Pons (tissue), 1 donor: Measurements from ENCODE around the gene NRG2.

ENCODE experiments used
- DNase-seq: peaks from one replicate; pipeline ENCODE4 v3.0.0-alpha.2; 2016; ENCODE audit warnings: low spot score

NRG2 gene

DNA sequence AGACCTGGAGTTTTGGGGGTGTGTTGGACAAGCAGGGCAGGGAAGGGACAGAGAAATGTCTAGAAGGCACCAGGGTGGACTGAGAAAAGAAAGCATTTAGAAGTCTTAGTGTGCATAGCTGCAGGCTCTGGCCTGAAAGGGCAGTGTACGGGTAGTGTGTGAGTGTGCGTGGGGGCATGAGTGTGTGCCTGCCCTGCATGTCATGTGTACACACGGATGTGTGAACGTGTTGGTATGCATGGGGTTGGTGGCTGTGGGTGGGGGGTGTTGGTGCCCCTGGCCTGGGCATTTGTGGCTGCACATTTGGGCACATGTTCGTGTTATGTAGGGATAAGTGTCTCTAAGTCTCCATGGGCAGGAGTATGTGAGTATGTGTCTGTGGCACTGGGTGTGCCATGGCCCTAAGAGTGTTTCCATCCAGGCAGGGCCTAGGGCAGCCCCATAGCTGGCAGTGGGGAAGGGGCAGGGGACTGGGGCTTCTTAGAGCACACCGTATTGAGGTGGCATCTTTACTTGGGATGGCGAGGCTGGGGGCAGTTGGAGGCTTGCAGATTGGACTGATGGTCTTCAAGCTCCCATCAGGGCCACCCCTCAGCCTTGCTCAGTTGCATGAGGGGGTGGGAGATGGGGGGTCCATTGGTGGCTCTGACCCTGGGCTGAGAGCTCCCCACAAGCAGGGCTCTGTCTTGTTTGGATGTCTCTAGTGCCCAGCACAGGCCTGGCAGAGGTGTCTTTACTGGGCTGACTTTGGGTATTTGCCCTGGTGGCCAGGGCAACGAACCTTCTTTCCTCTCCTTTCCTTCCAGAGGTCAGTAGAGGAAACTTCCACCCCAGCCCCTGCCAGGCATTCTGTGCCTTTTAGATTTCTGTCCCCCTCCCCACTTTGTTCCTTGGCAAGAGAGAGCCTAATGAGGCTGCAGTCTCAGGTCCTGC, 232.5 kb downstream of the NRG2 start:
- DNase-seq, result no peak

DNA sequence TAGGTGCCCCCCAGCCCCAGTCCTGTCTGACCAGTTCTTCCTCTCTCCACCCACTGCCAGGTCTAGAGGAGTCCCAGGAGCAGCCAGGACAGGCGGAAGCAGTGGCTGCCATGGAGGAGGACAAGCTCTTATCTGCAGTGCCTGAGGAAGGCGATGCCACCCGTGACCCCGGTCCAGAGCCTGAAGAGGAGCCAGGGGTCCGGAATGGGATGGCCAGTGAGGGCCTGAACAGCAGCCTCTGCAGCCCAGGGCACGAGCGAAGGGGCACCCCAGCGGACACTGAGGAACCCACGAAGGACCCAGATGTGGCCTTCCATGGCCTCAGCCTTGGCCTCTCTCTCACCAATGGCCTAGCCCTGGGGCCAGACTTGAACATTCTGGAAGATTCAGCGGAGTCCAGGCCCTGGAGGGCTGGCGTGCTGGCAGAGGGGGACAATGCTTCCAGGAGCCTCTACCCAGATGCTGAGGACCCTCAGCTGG, 233.7 kb downstream of the NRG2 start:
- DNase-seq, result no peak

DNA sequence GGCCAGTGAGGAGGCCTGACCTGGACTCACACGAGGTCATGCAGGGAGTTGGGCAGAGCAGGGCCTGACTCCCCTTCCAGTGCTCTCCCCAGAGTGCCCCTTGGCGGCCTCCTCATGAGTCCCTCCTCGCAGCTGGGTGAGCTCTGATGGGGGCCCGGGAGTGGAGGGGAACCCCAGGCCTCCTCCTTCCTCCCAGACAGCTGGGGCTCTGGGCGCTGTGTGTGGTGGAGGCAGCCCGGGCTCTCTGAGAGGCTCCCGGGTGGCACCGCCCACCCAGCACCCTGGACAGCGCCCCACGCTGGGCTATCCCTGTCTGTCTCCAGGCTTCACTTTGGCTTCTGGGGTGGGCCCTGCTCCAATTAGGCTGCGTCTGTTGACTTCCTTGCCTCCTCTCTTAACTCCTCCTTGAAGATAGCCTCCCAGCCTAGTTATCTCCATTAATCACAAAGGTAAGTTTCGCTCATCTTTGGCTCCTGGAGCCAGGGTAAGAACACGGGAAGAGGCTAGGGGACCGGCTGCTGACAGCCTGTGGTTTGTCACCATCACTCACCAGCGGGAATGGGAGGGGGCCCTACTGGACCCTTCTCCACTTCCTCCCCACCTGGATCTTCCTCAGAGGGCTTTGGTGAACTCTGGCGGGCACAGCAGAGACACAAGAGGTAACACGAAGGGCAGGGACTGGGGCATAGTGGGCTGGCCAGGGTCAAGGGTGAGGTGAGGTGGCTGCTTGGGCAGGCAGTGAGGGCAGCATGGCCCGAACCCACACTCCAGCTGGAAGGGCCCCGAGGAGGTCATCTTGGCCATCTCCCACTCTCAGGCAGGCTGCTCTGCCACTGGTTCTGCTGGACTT, 234.4 kb downstream of the NRG2 start:
- no peak for DNase-seq

DNA sequence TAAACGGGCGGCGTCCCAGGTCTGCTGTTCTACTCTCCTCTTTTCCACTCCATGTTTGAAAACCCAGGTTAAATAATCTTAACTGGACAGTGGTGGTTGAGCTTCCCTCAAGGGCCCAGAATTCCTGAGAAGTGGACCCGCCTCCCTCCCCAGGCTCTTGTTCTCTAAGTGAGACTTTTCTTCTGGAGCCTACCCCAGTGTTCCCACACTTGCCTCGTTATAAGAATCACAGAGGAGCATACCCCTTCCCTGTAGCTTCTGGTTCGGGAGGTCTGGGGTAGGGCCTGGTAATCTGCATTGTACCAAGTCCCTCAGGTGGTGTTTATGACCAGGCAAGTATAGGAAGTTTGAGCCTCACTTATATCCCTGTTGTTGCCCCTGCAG, 235.5 kb downstream of the NRG2 start:
- DNase-seq, result no peak

DNA sequence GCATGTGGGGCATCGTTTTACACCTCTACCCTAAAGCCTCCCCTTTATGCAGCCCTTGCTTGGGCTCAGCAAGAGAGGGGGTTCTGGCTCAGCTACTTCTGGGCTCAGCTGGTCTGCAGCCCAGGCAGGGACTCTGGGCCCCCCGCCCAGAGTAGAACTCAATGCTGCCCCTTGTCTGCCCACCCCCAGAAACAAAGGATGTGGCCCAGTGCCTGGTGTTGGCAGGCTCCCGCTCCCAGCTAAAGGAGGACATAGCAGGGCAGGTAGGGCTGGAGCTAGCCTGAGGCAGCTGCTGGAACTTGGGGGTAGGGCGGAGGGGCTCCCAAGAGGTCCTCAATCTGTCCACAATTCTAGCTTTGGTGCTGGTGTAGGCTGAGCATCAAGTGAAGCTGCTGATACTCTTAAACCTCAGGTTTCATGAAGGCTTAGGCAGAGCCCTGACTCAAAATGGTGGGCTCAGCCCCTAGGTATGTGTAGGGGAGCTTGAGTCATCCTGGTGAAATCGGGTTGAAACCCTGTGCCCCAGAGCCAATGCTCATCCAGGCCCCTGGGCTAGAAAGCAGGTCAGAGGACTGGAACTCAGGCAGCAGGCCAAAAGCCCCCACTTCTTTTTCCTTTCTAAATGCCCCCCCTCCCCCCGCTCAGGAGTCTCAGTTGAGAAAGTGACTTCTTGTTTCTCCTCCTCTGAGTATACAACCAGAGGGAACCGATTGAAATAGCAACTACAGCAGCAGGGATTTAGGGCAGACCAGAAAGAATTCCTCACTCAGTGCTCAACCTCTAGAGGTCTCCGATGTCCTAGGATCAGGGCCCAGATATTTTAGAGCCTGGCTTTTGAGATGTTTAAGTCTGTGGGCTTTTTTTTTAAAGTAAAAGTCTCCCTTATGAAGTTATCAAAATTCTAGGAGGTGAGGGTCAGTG, 236.1 kb downstream of the NRG2 start:
- peak; percentile 55 for DNase-seq

DNA sequence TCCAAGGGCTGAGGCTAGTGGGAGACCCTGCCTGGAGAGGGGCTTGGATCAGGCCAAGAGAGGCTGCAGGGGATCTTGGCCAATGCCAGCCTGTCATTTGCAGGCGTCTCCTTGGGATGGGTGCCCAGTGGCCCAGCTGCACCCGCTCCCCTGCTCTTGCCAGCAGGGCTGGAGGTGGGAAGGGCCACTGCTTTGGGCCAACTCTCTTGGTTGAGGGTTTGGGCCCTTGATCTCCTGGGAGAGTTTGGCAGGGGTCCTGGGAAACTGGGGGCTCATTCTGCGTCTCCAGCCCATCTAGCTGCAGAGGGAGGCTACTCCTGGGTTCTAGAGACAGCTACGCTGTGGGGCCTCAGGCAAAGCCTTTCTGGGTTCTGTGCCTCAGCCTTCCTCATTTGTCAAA, 237.0 kb downstream of the NRG2 start:
- peak; percentile 59 for DNase-seq

DNA sequence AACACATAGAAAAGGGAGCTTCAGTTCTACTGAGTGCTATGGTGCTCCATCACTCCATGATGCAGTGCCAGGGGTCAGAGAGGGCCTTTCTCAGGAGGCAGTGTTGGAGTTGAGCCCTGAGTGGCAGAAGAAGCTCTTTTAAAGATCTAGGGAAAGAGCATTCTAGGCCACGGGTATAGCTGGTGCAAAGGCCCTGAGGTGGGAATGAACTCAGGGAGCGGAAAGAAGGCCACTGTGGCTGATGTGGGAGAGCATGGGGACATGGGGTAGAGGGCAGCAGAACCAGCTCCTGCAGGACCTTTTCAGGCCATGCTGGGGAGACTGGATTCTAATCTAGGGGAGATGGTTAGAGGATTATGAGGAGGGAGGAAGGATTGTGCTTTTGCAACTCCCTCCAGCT, 237.6 kb downstream of the NRG2 start:
- DNase-seq, result no peak

DNA sequence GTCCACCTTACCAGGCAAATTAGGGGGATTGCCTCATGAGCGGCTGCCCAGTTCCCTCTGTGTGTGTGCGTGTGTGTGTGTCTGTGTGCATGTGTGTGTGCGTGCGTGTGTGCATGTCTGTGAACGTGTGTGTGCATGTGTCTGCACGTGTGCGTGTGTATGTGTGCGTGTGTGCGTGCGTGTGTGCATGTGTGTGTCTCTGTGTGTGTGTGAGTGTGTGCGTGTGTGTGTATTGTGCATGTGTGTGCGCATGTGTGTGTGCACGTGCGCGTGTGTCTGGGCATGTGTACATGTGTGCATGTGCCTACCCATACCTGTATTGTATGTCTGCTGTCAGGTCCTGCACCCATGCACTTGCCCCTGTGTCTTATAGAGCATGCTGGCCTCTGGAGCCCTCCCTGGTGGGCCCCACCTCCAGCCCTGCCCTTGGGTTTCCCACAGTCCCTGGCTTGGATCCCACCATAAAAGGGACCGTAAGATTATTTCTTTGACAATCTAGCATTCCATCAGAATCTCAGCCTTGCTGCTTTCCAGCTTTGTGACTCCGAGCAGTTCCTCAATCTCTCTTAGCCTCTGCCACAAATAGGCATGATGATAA, 238.2 kb downstream of the NRG2 start:
- DNase-seq, result no peak

DNA sequence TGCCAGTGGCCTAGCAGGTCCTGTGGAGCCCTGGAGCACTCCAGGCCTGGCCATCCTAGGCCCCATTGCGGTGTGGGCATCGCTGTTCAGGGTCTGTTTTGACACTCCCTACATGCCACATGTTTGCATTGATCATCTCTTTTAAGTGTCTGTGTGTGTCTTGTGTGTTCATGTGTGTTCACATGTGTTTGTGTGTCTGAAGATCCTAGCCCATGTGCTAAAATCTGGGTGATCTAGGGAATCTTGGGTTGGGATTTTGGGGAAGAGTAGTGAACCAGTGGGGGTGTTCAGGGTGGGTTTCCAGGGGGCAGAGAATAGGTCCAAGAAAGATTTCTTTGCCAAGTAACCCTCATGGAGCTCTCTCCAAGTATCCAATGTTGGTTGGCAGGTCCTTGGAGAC, 239.1 kb downstream of the NRG2 start:
- no peak for DNase-seq

DNA sequence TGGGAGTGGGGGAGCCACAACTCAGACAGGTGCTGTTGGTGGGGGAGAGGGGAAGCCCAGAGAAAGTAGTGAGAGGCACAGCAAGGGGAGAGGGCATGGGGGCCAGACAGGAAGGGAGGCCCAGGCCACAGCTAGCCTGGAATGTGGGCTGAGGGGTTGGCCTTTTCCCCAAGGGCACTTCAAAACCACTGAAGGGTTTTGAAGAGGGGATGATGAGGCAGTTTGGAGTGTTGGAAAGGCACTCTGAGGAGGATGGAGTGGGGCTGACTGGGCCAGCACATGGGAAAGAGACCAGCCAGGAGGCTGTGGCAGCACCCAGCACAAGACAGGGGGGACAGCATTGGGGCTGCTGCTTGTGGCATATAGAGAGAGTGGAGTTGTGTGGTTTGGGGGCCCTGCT, 243.7 kb downstream of the NRG2 start:
- DNase-seq, result no peak

DNA sequence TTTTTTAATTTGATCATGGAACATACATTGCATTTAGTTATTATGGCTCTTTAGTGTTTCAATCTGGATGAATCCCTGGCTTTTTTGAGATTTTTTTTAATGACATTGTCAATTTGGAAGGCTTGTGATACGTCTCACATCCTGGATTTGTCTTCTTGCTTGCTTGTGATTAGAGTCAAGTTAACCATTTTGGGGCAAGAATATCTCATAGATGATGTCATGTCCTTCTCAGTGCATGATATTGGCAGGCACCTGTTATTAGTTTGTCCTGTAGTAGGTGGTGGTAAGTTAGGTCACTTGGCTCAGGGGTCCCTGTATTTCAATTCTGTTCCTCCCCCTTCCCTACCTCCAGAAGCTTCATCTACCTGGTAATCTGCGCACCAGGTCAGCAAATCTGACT, 244.2 kb downstream of the NRG2 start:
- DNase-seq, result no peak

DNA sequence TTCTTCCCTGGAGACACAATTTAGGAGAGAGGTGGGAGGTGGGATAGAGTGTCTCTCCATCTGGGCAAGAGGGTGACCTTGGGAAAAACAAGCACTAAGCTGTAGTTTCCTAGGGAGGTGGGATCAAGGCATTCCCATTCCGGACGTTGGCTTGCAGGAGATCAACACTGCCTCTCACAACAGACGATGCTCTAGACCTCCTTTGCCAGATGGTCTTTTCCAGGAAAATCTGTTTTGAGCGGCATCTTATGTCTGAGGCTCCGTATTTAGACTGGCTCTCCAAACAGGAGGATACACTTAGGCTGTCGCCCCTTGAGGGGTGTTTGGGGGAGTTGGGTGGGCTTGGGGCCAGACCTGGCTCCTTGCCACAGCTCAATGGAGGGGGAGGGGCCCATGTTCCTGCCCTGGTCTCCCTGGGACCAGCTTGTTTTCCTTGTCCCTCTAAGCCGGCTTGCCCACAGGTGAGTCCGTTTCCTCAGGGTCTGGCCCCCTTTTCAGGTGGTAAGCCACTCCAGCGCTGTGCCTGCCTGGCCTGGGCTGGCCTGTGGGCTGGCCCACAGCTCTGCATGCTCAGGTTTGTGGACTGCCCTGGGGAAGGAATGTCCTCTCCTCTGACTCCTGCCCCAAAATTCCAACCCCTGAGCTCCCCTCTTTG, 245.1 kb downstream of the NRG2 start:
- DNase-seq, result no peak

DNA sequence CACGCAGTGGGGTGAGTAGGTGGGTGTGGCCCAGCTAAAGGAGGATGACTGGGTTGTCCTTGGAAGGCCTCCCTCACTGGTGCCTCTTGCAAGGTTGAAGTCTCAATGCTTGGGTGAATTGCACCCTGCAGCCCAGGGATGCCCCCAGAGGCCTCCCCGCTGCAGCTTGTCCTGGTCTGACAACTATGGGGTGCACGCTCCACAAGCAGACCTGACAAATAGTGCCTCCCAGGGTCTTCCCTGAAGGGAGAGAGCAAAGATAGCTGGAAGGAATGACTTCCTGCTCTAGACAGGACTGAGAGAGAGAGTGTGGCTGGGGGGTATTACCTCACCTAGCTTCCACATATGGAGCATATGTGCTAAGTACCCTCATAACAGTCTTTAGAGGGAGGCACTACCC, 245.8 kb downstream of the NRG2 start:
- DNase-seq, result no peak
